ENCODE measurements around the gene ZNF784.
A peak's percentile ranks its signal among the peaks of the same experiment; 100 is the strongest.

ZNF784 gene

DNA sequence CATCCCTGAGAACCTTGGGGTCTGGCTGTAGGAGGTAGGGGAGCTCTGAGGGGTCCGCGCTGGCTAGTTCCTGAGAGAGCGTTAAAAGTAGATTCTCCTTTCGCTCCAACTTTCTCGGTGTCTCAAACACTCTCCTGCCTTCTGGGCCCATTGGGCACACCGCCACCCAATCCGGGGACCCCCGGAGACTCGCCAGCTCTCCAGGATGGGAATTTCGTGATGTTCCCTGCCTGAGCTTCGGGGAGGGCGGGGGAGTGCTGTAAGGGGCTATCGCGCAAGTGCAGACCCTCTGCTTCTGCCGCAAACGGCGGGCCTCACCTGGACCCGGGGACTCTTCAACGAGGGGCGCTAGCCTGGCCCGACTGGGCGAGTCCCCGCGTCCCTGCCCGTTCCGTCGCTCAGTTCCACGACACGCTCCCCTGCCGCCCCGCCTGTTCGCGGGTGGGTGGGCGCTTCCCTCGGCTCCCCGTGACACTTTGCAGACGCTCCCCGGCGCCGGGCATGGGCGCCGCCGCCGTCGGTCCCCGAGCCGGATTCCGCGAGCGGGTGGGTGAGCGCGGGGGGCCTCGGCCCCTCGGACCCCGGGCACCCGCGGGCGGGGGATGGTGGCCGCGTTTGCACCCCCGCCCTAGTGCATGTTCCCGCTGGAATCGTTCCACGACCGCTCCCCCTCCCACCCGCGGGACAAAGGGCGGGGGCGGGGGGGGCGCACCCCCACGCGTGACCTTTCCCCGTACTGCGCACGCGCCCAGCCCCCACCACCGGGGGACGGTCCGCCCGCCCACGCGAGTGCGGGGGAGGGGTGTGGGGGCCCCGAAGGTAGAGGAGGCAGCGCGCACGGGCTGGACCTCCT, 23.6 kb upstream of the ZNF784 start, which contains the start of gene CCDC106:
CCDC106 (plus strand) TSS at position 481 of the 853 bp plus-strand sequence. CDS start 835 bp downstream, outside the sequence.
- in situ Hi-C loops (cut with MboI; ENCODE audit: low sequenced_read_pairs, unreplicated experiment): no loop called here
- TF ChIP-seq, protein P1, sequence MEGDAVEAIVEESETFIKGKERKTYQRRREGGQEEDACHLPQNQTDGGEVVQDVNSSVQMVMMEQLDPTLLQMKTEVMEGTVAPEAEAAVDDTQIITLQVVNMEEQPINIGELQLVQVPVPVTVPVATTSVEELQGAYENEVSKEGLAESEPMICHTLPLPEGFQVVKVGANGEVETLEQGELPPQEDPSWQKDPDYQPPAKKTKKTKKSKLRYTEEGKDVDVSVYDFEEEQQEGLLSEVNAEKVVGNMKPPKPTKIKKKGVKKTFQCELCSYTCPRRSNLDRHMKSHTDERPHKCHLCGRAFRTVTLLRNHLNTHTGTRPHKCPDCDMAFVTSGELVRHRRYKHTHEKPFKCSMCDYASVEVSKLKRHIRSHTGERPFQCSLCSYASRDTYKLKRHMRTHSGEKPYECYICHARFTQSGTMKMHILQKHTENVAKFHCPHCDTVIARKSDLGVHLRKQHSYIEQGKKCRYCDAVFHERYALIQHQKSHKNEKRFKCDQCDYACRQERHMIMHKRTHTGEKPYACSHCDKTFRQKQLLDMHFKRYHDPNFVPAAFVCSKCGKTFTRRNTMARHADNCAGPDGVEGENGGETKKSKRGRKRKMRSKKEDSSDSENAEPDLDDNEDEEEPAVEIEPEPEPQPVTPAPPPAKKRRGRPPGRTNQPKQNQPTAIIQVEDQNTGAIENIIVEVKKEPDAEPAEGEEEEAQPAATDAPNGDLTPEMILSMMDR (IDR thresholded peaks at IDR 0.05; ENCODE audit: borderline replicate concordance, control extremely low read depth, extremely low read depth, insufficient read depth, missing control alignments): no peak
- peak; percentile 70 for DNase-seq (ENCODE audit: low spot score)

DNA sequence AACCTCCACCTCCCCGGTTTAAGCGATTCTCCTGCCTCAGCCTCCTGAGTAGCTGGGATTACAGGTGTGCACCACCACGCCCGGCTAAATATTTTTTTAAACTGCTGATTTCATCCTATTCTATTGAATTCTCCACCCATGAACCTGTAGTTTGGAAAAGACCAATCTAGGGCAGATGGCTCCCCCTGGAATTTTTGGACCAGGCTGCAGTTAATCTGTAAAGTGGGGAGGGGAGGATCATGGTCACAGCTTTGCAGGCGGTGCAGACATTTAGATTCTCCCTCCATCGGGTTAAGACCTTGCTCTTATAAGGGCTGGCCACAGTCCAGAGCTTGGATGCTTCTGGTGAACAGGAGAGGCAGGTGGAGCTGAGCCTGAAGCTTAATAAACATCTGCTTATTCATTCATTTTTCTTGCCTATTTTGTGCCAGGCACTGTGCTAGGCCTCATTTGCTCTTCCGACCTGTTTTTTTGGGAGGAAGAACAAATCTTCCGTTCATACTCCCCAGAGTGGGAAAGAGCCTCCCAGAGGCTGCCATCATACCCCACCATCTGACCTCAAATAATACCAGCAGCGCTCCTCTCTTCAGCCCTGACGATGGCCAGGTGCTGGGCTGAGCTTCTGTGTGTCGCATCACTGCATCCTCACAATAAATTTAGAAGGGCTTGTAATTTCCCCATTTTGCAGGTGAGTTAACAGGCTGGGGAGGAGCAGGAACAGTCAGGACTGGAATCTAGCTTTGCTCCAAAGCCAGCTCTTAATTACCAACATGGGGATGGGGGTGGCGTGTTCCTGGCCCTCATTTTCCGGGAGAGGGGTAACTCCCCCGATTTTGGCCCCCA, 22.7 kb upstream of the ZNF784 start:
- DNase-seq (ENCODE audit: low spot score): no peak
- in situ Hi-C loops (cut with MboI; ENCODE audit: low sequenced_read_pairs, unreplicated experiment): no loop called here
- TF ChIP-seq, protein P1 (IDR thresholded peaks at IDR 0.05; ENCODE audit: borderline replicate concordance, control extremely low read depth, extremely low read depth, insufficient read depth, missing control alignments): no peak

GRCh38 chr19:55645512-55645881, 21.1 kb upstream of the ZNF784 start:
- no peak for DNase-seq (ENCODE audit: low spot score)
- in situ Hi-C loops (cut with MboI; ENCODE audit: low sequenced_read_pairs, unreplicated experiment): no loop called here
- TF ChIP-seq, protein P1 (IDR thresholded peaks at IDR 0.05; ENCODE audit: borderline replicate concordance, control extremely low read depth, extremely low read depth, insufficient read depth, missing control alignments): no peak

DNA sequence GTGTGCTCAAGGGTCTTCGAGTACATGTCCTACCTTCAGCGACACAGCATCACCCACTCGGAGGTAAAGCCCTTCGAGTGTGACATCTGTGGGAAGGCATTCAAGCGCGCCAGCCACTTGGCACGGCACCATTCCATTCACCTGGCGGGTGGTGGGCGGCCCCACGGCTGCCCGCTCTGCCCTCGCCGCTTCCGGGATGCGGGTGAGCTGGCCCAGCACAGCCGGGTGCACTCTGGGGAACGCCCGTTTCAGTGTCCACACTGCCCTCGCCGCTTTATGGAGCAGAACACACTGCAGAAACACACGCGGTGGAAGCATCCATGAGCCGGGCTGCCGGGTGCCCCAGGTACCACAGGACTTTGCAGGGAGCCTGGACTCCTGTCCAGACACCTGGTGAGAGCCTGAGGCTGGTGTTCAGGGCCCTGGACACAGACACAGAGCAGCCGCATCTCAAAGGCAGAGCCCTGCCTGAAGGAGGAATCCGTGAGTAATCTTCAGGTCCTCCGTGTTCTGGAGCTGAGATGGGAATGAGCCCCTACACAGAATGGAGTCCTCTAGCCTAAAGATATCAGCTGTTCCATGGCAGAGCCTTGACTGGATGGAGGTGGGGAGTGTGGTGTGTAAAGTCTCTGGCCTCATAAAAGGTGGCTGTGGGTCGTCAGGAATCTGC, 20.6 kb upstream of the ZNF784 start:
- no peak for DNase-seq (ENCODE audit: low spot score)
- TF ChIP-seq, protein P1 (IDR thresholded peaks at IDR 0.05; ENCODE audit: borderline replicate concordance, control extremely low read depth, extremely low read depth, insufficient read depth, missing control alignments): no peak
- in situ Hi-C loops (cut with MboI; ENCODE audit: low sequenced_read_pairs, unreplicated experiment): no loop called here

GRCh38 chr19:55644191-55644833, 19.9 kb upstream of the ZNF784 start:
- DNase-seq (ENCODE audit: low spot score): no peak
- in situ Hi-C loops (cut with MboI; ENCODE audit: low sequenced_read_pairs, unreplicated experiment): no loop called here
- TF ChIP-seq, protein P1 (IDR thresholded peaks at IDR 0.05; ENCODE audit: borderline replicate concordance, control extremely low read depth, extremely low read depth, insufficient read depth, missing control alignments): no peak

DNA sequence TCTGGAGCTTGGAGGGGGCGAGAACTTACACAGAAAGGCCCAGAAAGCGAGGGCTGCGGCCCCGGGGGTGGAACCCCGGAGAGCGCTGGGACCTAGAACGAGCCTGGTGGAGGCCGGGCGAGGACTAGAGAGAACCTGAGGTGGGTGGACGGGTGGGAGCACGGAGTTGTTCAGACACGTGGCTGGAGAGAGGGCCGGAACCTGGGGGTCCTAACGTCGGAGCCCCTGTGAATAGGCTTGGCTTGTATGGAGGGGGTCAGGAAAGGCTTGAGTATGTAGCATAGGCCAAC, 19.5 kb upstream of the ZNF784 start:
- in situ Hi-C loops (cut with MboI; ENCODE audit: low sequenced_read_pairs, unreplicated experiment): no loop called here
- DNase-seq (ENCODE audit: low spot score): no peak
- TF ChIP-seq, protein P1 (IDR thresholded peaks at IDR 0.05; ENCODE audit: borderline replicate concordance, control extremely low read depth, extremely low read depth, insufficient read depth, missing control alignments): no peak
